Raji (cell line): Measurements from ENCODE around the gene TIGD4.

Source experiments
- POLR2A ChIP-seq: IDR thresholded peaks from 2 replicates; pipeline ENCODE4 v1.6.1; 2011; ENCODE audit warnings: low read depth, low read length, control low read depth; ENCODE audit not compliant: insufficient read depth

TIGD4 gene

DNA sequence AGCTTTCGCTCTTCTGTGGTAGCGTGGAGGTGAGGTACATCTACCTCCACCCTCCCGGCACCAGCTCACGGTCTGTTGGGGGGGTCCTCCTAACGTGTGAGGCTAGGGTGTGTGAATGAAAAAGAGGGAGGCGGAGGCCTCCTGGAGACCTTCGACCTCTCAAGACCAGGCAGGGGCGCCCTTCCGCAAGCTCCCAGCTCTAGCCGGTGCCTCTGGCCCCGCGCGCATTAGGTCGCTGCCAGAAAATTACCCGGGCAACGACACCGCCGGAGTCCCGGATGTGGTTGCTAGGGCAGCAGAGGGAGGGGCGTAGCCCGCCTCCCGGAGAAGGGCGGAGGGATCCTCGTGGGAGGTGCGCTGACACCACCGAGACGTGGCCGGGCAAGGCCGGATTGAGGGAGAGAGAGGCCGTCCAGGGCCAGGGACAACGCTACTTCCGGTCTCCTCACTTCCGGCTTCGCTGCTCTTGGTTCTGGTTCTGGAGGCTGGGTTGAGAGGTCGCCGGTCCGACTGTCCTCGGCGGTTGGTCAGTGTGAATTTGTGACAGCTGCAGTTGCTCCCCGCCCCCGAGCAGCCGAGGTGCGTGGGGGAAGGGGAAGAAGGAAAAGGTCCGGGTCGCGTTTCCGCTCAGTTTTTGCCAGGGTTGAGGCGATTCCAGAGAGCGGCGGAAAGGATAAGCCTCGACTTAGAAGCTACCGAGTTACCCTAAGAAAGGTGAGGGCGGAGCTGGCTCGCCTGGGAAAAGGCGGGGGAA lies at the start of gene TIGD4, which contains the start of gene ARFIP1:
Gene TIGD4, minus strand, starts transcription at position 218 of the 754 bp plus-strand sequence. CDS start 8,726 bp downstream, outside the sequence.
Gene ARFIP1, plus strand, starts transcription at position 442 of the 754 bp plus-strand sequence. CDS start 49,680 bp downstream, outside the sequence.
- TF ChIP-seq POLR2A, result peak; percentile 78

GRCh38 chr4:152828122-152828521 lies 48.6 kb upstream of the TIGD4 start:
- TF ChIP-seq POLR2A, result no peak

DNA sequence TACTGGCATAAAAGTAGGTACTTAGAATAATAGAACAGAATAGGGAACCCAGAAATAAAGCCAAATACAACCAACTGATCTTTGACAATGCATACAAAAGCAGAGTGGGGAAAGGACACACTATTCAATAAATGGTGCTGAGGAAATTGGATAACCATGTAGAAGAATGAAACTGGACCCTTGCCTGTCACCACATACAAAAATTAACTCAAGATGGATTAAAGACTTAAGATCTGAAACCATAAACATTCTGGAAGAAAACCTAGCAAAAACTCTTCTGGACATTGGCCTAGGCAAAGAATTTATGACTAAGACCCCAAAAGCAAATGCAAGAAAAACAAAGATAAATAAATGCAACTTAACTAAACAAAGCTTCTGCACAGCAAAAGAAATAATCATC lies 45.8 kb upstream of the TIGD4 start:
- TF ChIP-seq POLR2A, result no peak

DNA sequence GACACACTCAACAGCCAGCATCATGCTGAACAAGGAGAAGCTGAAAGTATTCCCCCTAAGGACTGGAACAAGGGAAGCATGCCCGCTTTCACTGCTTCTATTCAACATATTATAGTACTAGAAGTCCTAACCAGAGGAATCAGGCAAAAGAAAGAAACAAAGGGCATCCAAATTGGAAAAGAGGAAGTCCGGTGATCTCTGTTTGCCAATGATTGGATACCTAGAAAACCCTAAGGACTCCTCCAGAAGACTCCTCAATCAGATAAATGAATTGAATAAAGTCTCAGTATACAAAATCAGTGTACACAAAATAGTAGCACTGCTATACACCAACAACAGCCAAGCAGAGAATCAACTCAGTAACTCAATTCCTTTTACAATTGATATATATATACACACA lies 45.0 kb upstream of the TIGD4 start:
- no peak for TF ChIP-seq POLR2A

- no peak for TF ChIP-seq POLR2A
Observed at GRCh38 chr4:152822323-152822722, 42.8 kb upstream of the TIGD4 start.

DNA sequence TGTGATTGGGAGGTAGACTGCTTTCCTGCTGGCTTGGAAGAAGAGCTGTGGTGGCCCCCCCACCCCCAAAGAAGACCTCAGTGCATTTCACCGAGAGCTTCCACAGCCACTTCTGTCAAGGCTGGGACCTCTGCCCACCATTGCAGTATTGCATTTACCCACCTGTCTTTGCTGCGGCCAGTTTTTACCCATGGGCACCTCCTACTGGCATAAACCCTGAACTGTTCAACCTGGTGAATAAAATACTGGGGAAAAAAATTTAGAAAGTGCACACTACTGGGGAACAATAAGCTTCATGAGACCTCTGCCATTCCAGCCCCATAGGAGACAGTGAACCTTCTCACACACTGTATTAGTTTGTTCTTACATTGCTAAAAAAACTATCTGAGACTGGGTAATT lies 40.5 kb upstream of the TIGD4 start:
- TF ChIP-seq POLR2A, result no peak

- TF ChIP-seq POLR2A, result no peak
Observed at GRCh38 chr4:152819026-152819645, 39.6 kb upstream of the TIGD4 start.

GRCh38 chr4:152817331-152817730 lies 37.8 kb upstream of the TIGD4 start:
- TF ChIP-seq POLR2A, result no peak

DNA sequence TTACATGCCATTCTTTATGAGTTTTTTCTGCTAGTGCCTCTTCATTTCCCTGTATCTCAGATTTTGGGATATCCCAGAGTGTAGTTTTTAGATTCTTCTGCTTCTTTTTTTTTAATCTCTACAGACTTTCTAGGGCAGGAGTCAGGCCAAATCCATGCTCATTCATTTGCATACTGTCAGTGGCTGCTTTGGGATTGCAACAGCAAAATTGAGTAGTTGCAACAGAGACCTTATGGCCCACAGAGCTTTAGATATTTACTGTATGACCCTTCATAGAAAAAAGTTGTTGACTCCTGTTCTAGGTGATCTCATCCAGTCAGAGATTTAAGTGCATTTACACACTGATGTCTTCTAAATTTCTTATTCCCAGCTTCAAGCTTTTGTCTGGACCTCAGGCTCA lies 35.5 kb upstream of the TIGD4 start:
- TF ChIP-seq POLR2A, result no peak

DNA sequence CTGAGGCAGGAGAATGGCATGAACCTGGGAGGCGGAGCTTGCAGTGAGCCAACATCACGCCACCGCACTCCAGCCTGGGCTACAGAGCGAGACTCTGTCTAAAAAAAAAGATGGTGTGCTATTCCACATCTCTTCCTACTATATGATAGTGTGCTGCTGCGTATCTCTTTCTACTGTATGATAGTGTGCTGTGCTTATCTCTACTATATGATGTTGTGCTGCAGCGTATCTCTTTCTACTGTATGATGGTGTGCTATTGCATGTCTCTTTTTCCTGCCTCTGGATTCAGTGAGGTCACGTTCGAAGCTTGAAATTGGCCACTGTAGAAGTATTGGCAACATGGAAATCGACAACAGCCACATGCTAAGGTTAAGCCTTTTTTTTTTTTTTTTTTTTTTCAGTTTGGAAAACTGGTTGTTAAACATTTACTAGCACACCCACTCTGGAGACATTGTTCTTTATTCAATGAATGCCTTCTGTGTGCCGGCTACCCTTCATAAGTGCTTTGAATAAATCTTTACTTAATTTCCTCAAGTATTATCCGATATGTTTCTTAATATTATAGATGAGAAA lies 31.3 kb upstream of the TIGD4 start:
- TF ChIP-seq POLR2A, result no peak

DNA sequence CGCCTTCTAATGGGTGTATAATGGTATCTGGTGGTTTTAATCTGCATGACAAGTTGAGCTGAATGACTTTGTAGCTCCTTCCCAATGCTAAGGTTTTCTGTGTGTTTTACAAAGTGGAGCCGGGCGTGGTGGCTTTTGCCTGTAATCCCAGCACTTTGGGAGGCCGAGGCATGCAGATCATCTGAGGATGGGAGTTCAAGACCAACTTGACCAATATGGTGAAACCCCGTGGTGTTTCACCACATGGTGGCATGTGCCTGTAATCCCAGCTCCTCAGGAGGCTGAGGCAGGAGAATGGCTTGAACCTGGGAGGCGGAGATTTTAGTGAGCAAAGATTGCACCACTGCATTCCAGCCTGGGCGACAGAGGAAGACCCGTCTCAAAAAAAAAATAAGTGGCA lies 29.1 kb upstream of the TIGD4 start:
- TF ChIP-seq POLR2A, result no peak

DNA sequence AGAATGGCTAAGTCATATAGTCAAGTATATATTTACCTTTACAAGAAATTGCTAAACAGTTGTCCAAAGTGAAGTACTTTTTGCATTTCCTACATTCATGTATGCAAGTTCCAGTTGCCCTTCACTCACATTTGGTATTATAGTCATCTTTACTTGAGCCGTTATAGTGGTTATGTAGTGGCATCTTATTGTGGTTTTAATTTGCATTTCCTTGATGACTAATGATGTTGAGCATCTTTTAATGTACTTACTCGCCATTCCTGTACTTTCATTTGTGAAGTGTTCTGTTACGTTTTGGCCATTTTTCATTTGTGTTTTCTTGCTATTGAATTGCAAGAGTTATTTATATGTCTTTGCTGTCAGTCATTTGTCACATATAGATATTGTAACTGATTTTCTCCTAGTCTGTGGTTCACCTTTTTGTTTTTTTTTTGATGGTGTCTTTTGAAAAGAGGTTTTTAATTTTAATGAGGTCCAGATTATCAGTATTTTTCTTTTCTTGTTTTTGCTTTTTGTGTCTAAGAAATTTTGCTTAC lies 27.8 kb upstream of the TIGD4 start:
- no peak for TF ChIP-seq POLR2A

GRCh38 chr4:152806501-152807125 lies 27.1 kb upstream of the TIGD4 start:
- no peak for TF ChIP-seq POLR2A

GRCh38 chr4:152805818-152806217 lies 26.3 kb upstream of the TIGD4 start:
- TF ChIP-seq POLR2A, result no peak

DNA sequence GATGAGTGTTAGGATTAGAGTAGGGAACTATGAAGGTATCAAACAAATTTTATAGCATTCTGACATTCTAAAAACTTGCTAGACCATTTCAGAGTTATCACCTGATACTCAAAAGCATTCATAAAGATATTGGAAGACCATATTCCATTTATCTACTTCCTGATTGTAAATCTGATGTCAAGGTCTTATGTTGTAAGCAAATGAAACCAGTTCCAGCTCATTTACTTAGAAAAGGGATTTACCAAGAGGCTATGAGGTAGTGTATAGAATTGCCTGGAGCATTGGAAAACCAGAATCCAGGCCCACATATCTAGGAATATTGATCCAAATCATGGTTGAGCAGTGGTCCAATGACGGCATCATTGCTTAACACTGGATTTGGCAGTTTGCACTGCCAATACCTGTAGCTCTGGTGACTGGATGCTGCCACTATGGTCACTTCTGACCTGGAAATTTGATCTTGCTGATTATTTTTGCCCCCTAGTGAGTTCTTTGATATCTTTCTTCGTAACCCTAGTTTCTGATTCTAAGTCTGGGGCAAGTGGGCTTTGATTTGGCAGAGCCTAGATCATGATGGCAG lies 25.6 kb upstream of the TIGD4 start:
- TF ChIP-seq POLR2A, result no peak

DNA sequence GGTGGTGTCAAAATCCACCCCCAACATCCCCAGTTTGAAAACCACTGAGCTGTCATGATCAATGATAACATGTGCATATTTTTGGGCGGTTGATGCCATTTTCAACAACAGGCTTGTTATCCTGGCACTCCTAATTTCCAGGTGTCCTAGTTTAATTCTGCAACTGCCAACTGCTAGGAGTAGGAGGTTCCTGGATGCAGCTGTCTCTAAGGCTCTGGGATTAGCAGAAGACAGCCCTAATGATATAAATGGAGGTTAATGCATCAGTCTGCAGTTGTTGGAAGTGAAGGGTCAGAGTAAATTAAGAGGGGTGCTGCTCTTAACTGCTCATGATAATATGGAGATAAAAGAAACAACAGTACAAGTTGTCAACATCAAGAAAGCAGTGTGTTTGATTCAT lies 24.0 kb upstream of the TIGD4 start:
- TF ChIP-seq POLR2A, result no peak

GRCh38 chr4:152795891-152796290 lies 16.4 kb upstream of the TIGD4 start:
- no peak for TF ChIP-seq POLR2A
